ENCODE results near the gene FBXO47. TPM values are rescaled to one million over a fixed set of nuclear protein-coding genes. Genes with fewer than 3 reads are reported as not detected.
"Not testable (repeated sequence)": the region's sequence is repeated elsewhere in the genome, so short reads cannot be mapped to it uniquely, and the experiment has no call there.

Gene FBXO47
- total RNA-seq, 1 donor from 2014 or later, result not detected

GRCh38 chr17:38943607-38944006 is 23.6 kb downstream of the FBXO47 start:
- H3K27me3 Mint-ChIP-seq (ENCODE audit: low read depth), result no peaks in the 10 kb centered on the region
- H3K27ac Mint-ChIP-seq (ENCODE audit: unreplicated experiment), result no peak overlapping the region
- peaks cover 4% of the 10 kb centered on the region for H3K4me1 Mint-ChIP-seq (ENCODE audit: low read depth)
- no peak for DNase-seq (ENCODE audit: low spot score)
- H3K9me3 Mint-ChIP-seq (ENCODE audit: low read depth), result no peaks in the 10 kb centered on the region
- H3K4me3 Mint-ChIP-seq (ENCODE audit: unreplicated experiment), result no peak overlapping the region
- no peak for TF ChIP-seq CTCF (IDR thresholded peaks at IDR 0.05)
- H3K36me3 Mint-ChIP-seq (ENCODE audit: low read depth), result no peaks in the 10 kb centered on the region

GRCh38 chr17:38942696-38943334 is 24.4 kb downstream of the FBXO47 start:
- no peaks in the 10 kb centered on the region for H3K9me3 Mint-ChIP-seq (ENCODE audit: low read depth)
- H3K4me3 Mint-ChIP-seq (ENCODE audit: unreplicated experiment), result no peak overlapping the region
- H3K27ac Mint-ChIP-seq (ENCODE audit: unreplicated experiment), result no peak overlapping the region
- TF ChIP-seq CTCF (IDR thresholded peaks at IDR 0.05), result no peak
- DNase-seq (ENCODE audit: low spot score), result no peak
- peaks cover 4% of the 10 kb centered on the region for H3K4me1 Mint-ChIP-seq (ENCODE audit: low read depth)
- no peaks in the 10 kb centered on the region for H3K27me3 Mint-ChIP-seq (ENCODE audit: low read depth)
- H3K36me3 Mint-ChIP-seq (ENCODE audit: low read depth), result no peaks in the 10 kb centered on the region

GRCh38 chr17:38940404-38940803 is 26.8 kb downstream of the FBXO47 start:
- H3K4me1 Mint-ChIP-seq (ENCODE audit: low read depth), result peaks cover 17% of the 10 kb centered on the region
- H3K27ac Mint-ChIP-seq (ENCODE audit: unreplicated experiment), result no peak overlapping the region
- H3K9me3 Mint-ChIP-seq (ENCODE audit: low read depth), result no peaks in the 10 kb centered on the region
- no peak for TF ChIP-seq CTCF (IDR thresholded peaks at IDR 0.05)
- no peak for DNase-seq (ENCODE audit: low spot score)
- H3K27me3 Mint-ChIP-seq (ENCODE audit: low read depth), result no peaks in the 10 kb centered on the region
- H3K36me3 Mint-ChIP-seq (ENCODE audit: low read depth), result no peaks in the 10 kb centered on the region
- no peak overlapping the region for H3K4me3 Mint-ChIP-seq (ENCODE audit: unreplicated experiment)

DNA sequence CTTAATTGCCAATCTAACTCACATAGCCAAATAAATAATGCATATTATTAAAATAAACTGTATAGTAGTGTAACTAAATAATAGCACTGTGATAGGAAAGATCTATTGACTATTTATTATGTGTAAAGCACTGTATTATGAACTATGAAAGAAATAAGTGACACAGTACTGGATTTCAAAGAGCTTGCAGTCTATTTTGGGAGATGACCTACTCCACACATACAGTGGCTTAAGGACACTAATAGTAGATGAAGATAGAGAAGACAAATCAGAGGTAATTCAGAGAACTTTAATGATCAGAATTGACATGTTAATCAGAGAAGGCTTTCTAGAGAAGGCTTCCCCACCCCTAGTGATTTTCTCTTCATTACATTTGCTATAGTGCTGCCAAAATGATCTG is 27.2 kb downstream of the FBXO47 start:
- H3K4me3 Mint-ChIP-seq (ENCODE audit: unreplicated experiment), result no peak overlapping the region
- H3K27me3 Mint-ChIP-seq (ENCODE audit: low read depth), result no peaks in the 10 kb centered on the region
- H3K4me1 Mint-ChIP-seq (ENCODE audit: low read depth), result peaks cover 19% of the 10 kb centered on the region
- no peak for TF ChIP-seq CTCF (IDR thresholded peaks at IDR 0.05)
- no peak overlapping the region for H3K27ac Mint-ChIP-seq (ENCODE audit: unreplicated experiment)
- no peaks in the 10 kb centered on the region for H3K9me3 Mint-ChIP-seq (ENCODE audit: low read depth)
- H3K36me3 Mint-ChIP-seq (ENCODE audit: low read depth), result no peaks in the 10 kb centered on the region
- no peak for DNase-seq (ENCODE audit: low spot score)

DNA sequence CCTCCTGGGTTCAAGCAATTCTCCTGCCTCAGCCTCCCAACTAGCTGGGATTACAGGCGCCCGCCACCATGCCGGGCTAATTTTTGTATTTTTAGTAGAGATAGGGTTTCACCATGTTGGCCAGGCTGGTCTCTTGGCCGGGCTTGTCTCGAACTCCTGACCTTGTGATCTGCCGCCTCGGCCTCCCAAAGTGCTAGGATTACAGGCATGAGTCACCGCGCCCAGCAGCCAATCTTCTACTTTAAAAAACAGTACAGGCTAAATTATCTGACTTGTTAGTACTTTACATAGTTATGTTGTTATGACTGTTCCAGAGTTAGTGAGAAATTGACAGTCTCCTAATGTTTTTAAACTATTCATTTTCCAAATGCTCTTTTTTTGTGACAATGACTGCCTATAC is 33.2 kb downstream of the FBXO47 start:
- Mint-ChIP-seq H3K4me1 (ENCODE audit: low read depth) (peaks cover 31% of the 10 kb centered on the region), H3K27ac (ENCODE audit: unreplicated experiment) (peak overlapping the region; percentile 36)
- not testable (repeated sequence) for H3K27me3 Mint-ChIP-seq (ENCODE audit: low read depth); H3K36me3 Mint-ChIP-seq (ENCODE audit: low read depth); H3K9me3 Mint-ChIP-seq (ENCODE audit: low read depth); DNase-seq (ENCODE audit: low spot score); H3K4me3 Mint-ChIP-seq (ENCODE audit: unreplicated experiment)

DNA sequence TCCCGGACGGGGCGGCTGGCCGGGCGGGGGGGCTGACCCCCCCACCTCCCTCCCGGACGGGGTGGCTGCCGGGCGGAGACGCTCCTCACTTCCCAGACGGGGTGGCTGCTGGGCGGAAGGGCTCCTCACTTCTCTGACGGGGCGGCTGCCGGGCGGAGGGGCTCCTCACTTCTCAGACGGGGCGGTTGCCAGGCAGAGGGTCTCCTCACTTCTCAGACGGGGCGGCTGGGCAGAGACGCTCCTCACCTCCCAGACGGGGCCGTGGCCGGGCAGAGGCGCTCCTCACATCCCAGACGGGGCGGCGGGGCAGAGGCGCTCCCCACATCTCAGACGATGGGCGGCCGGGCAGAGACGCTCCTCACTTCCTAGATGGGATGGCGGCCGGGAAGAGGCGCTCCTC is 36.4 kb downstream of the FBXO47 start:
- not testable (repeated sequence) for H3K9me3 Mint-ChIP-seq (ENCODE audit: low read depth); H3K4me3 Mint-ChIP-seq (ENCODE audit: unreplicated experiment); H3K27ac Mint-ChIP-seq (ENCODE audit: unreplicated experiment); H3K36me3 Mint-ChIP-seq (ENCODE audit: low read depth); DNase-seq (ENCODE audit: low spot score); H3K27me3 Mint-ChIP-seq (ENCODE audit: low read depth)
- H3K4me1 Mint-ChIP-seq (ENCODE audit: low read depth), result peaks cover 28% of the 10 kb centered on the region
